Endothelial cell of umbilical vein (primary cell): Measurements from ENCODE around the gene CCDC126. TPM values are rescaled to one million over a fixed set of nuclear protein-coding genes. Genes with fewer than 3 reads are reported as not detected.

ENCODE experiments used
- BruUV-seq: library from RNA; stranded (reverse); fragments of 400-500 nt; replicated peaks from 2 replicates; lab custom pipeline; 2021; lab: Mats Ljungman, UMichigan
- CTCF ChIA-PET: fragments of 300-600, 350-600 bp; sonication (Branson Sonifier 250); formaldehyde crosslinking; loops from one replicate; lab custom pipeline; 2021; ENCODE audit warnings: antibody characterized with exemption, inconsistent platforms; lab: Charles Lee
- POLR2A ChIA-PET: fragments of 300-600, 350-600 bp; sonication (Branson Sonifier 250); formaldehyde crosslinking; loops from one replicate; lab custom pipeline; 2021; ENCODE audit warnings: antibody characterized with exemption, inconsistent platforms; lab: Charles Lee
- DNase-seq: peaks from one replicate; pipeline ENCODE4 v3.0.0-alpha.2; 2011; ENCODE audit warnings: low read depth, low spot score
- FAIRE-seq: peaks from 2 replicates; lab custom pipeline; 2011; peaks lifted over from hg19 to GRCh38; lab: Jason Lieb, UNC
- H2AFZ ChIP-seq: 2 replicates; pipeline ENCODE4 v1.6.0; 2012; ENCODE audit warnings: low read depth, low read length, control low read depth, inconsistent platforms
- H3K27ac ChIP-seq: 2 replicates; pipeline ENCODE4 v1.5.1; 2011; ENCODE audit warnings: low read depth, mild to moderate bottlenecking, control low read depth, low read length, moderate library complexity; ENCODE audit not compliant: insufficient read depth
- H3K27me3 ChIP-seq, 2 experiments: 2 replicates each; pipeline versions ENCODE4 v1.6.0 to v1.6.1; 2011; ENCODE audit warnings: low read length in 2 of 2, mixed read lengths in 1 of 2; ENCODE audit not compliant: control insufficient read depth in 2 of 2, insufficient read depth in 2 of 2
- H3K36me3 ChIP-seq, 2 experiments: 2 replicates in 1 of 2; 3 replicates in 1 of 2; pipeline ENCODE4 v1.5.1; 2011; ENCODE audit warnings: low read length in 2 of 2, mild to moderate bottlenecking in 1 of 2, moderate library complexity in 1 of 2; ENCODE audit not compliant: control insufficient read depth in 2 of 2, insufficient read depth in 2 of 2; ENCODE audit errors: extremely low read depth in 1 of 2
- H3K4me1 ChIP-seq: 3 replicates; pipeline ENCODE4 v1.5.1; 2011; ENCODE audit warnings: mild to moderate bottlenecking, low read length; ENCODE audit not compliant: control insufficient read depth, insufficient read depth; ENCODE audit errors: extremely low read depth
- H3K4me2 ChIP-seq: 2 replicates; pipeline ENCODE4 v1.6.1; 2011; ENCODE audit warnings: low read length, control low read depth, mixed read lengths; ENCODE audit not compliant: insufficient read depth
- H3K4me3 ChIP-seq, 3 experiments: fragments of 200-600 bp in 1 of 3; sonication (generic), shearing (Covaris generic) in 1 of 3; replicated peaks in 1 of 3; 2 replicates each; pipeline ENCODE4 v1.5.1; 2011 to 2016; ENCODE audit warnings: control low read depth in 3 of 3, low read length in 3 of 3, mild to moderate bottlenecking in 2 of 3, inconsistent platforms in 1 of 3, low read depth in 1 of 3, moderate library complexity in 1 of 3; ENCODE audit not compliant: insufficient read depth in 1 of 3
- H3K79me2 ChIP-seq: 2 replicates; pipeline ENCODE4 v1.6.0; 2012; ENCODE audit warnings: low read length, inconsistent platforms; ENCODE audit not compliant: control insufficient read depth, insufficient read depth
- H3K9ac ChIP-seq: replicated peaks from 2 replicates; pipeline ENCODE3; 2011; ENCODE audit warnings: low read length, control low read depth; ENCODE audit not compliant: insufficient read depth; ENCODE audit errors: extremely low read depth
- H3K9me1 ChIP-seq: replicated peaks from 3 replicates; pipeline ENCODE4 v1.6.0; 2011; ENCODE audit warnings: mild to moderate bottlenecking, low read length; ENCODE audit not compliant: control insufficient read depth, insufficient read depth; ENCODE audit errors: extremely low read depth
- H3K9me3 ChIP-seq: replicated peaks from 2 replicates; pipeline ENCODE4 v1.5.1; 2012; ENCODE audit warnings: low read length, inconsistent platforms; ENCODE audit not compliant: control insufficient read depth, insufficient read depth
- H4K20me1 ChIP-seq: replicated peaks from 2 replicates; pipeline ENCODE3; 2011; ENCODE audit warnings: mild to moderate bottlenecking, low read length; ENCODE audit not compliant: control insufficient read depth, insufficient read depth; ENCODE audit errors: extremely low read depth
- EZH2 ChIP-seq: IDR thresholded peaks from 2 replicates; pipeline ENCODE4 v1.6.1; 2012; ENCODE audit warnings: borderline replicate concordance, low read depth, mild to moderate bottlenecking, moderate library complexity, low read length, inconsistent platforms; ENCODE audit not compliant: severe bottlenecking
- FOS ChIP-seq: IDR thresholded peaks from 2 replicates; pipeline ENCODE4 v1.6.1; 2011; ENCODE audit warnings: mild to moderate bottlenecking, low read length, moderate library complexity, borderline replicate concordance; ENCODE audit not compliant: insufficient read depth
- GATA2 ChIP-seq: IDR thresholded peaks from 2 replicates; pipeline ENCODE4 v1.7.0; 2011; ENCODE audit warnings: low read depth, mild to moderate bottlenecking, moderate library complexity, mixed read lengths, low read length; ENCODE audit not compliant: insufficient read length, insufficient read depth
- JUN ChIP-seq: IDR thresholded peaks from 2 replicates; pipeline ENCODE4 v1.6.1; 2011; ENCODE audit warnings: borderline replicate concordance, low read depth; ENCODE audit not compliant: insufficient read length, insufficient read depth
- MAX ChIP-seq: IDR thresholded peaks from 2 replicates; pipeline ENCODE4 v1.6.1; 2011; ENCODE audit not compliant: insufficient read depth, insufficient read length
- MYC ChIP-seq: IDR thresholded peaks from one replicate; pipeline ENCODE4 v1.6.1; 2011; ENCODE audit warnings: mild to moderate bottlenecking, low read depth, low read length
- POLR2A ChIP-seq: IDR thresholded peaks from 2 replicates; pipeline ENCODE4 v1.6.1; 2012; ENCODE audit warnings: low read depth, mild to moderate bottlenecking, control low read depth, low read length
- POLR2AphosphoS5 ChIP-seq: IDR thresholded peaks from 2 replicates; pipeline ENCODE4 v1.6.1; 2012; ENCODE audit warnings: low read depth, mild to moderate bottlenecking, control low read depth, low read length, moderate library complexity; ENCODE audit not compliant: insufficient read depth
- dilution Hi-C: fragments of 300-500 bp; cut with MboI; formaldehyde crosslinking; loops from one replicate; pipeline ENCODE4 v1.15.0; 2019; ENCODE audit warnings: low sequenced_read_pairs; ENCODE audit not compliant: extremely low pct_ligation_motif_present
- intact Hi-C: fragments of 100-400 bp; cut with micrococcal nuclease; formaldehyde crosslinking; loops from one replicate; pipeline ENCODE4 v1.10.0; 2022
- polyA plus RNA-seq, 4 experiments: library from polyadenylated mRNA; depleted of rRNA in 3 of 4; stranded (reverse) in 3 of 4; unstranded in 1 of 4; fragments of >200 nt; gene quantifications; 2 replicates each; pipeline versions ENCODE4 v1.2.1 to v1.2.3, GENCODE V29; 2011 to 2012; ENCODE audit warnings: missing spikeins in 1 of 4
- total RNA-seq: library from RNA; stranded (reverse); gene quantifications from 2 replicates; pipeline ENCODE4 v1.2.3, GENCODE V29; 2021
- TF ChIP-seq, protein P1 (sequence below), 2 donors: IDR thresholded peaks; 1 replicate in 1 of 2; 2 replicates in 1 of 2; pipeline ENCODE4 v1.5.1; 2011; ENCODE audit warnings: low read length in 2 of 2, mild to moderate bottlenecking in 2 of 2, moderate library complexity in 2 of 2, control low read depth in 1 of 2, inconsistent platforms in 1 of 2, low read depth in 1 of 2; ENCODE audit not compliant: insufficient read depth in 1 of 2; ENCODE audit errors: extremely low read depth in 1 of 2

The CCDC126 gene
- total and polyA plus RNA-seq, 2 donors (not counting 3 experiments of a cell fraction or from before 2014, with no cell fraction given): 4.9 to 8.6 TPM

DNA sequence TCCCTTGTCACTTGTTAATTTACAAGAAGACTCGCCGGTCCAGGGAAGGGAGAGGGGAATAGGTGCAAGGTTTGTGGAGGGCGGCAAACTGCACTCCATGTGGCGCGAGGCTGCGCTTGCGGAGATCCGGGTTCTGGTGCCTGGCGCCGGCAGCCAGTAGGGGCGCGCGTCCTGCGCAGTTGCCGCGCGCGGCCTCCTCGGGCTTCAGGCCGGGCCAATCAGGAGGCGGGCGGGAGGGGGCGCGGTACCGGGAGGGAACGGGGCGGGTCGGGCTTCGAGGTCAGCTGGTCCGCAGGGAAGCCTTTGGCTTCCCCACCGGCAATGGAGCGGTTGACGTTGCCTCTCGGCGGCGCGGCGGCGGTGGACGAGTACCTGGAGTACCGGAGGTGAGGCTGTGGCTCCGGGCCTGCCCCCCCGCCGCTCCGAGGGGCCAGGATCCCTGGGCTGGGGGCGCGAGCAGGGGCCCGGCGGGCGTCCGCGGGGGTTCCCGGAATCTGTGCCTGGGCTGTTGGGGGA, 82.8 kb downstream of the CCDC126 start, which contains the start of gene FAM221A:
Gene FAM221A (plus strand): TSS at position 302 of the 516 bp plus-strand sequence. CDS start 20 bp downstream, at position 322.
- peak within 1 kb of the TSS; percentile 92 for H2AFZ ChIP-seq
- no TSS peak for BruUV-seq
- no peaks in the 10 kb centered on the region for H3K9me1 ChIP-seq
- peak; percentile 84 for DNase-seq
- peaks cover 2% of the 10 kb centered on the region for H3K4me1 ChIP-seq
- no peaks in the 10 kb centered on the region for H3K79me2 ChIP-seq
- H3K9ac ChIP-seq: peak within 1 kb of the TSS; percentile 30
- H3K36me3 ChIP-seq: no peaks in the 10 kb centered on the region
- dilution Hi-C loops (no loop called here), intact Hi-C loops (loop anchor here (1.0 to 2.0 kb wide), 4 partner anchors 17 to 110 kb away; partner anchors contain the start of gene CCDC126)
- H3K9me3 ChIP-seq: no peaks in the 10 kb centered on the region
- POLR2A ChIA-PET: no interaction called here
- H3K27me3 ChIP-seq: peaks cover 0 to 5% of the 10 kb centered on the region in 2 experiments
- CTCF ChIA-PET: interaction anchor here (1.0 to 3.8 kb wide), 7 partner anchors 9 to 102 kb away, joined by 3 to 16 read pairs (median 3); partner anchors contain the start of gene CCDC126
- H3K27ac ChIP-seq: no peak within 1 kb of the TSS
- no peaks in the 10 kb centered on the region for H4K20me1 ChIP-seq
- peak within 1 kb of the TSS; percentile 40 to 80 (median 72) for H3K4me3 ChIP-seq
- FAIRE-seq: peak; percentile 60
- peak within 1 kb of the TSS; percentile 70 for H3K4me2 ChIP-seq
- TF ChIP-seq FOS (no peak), POLR2AphosphoS5 (peak; percentile 37), MYC (no peak), GATA2 (no peak), EZH2 (no peak), POLR2A (no peak), JUN (no peak), MAX (peak; percentile 60)
- TF ChIP-seq, protein P1, sequence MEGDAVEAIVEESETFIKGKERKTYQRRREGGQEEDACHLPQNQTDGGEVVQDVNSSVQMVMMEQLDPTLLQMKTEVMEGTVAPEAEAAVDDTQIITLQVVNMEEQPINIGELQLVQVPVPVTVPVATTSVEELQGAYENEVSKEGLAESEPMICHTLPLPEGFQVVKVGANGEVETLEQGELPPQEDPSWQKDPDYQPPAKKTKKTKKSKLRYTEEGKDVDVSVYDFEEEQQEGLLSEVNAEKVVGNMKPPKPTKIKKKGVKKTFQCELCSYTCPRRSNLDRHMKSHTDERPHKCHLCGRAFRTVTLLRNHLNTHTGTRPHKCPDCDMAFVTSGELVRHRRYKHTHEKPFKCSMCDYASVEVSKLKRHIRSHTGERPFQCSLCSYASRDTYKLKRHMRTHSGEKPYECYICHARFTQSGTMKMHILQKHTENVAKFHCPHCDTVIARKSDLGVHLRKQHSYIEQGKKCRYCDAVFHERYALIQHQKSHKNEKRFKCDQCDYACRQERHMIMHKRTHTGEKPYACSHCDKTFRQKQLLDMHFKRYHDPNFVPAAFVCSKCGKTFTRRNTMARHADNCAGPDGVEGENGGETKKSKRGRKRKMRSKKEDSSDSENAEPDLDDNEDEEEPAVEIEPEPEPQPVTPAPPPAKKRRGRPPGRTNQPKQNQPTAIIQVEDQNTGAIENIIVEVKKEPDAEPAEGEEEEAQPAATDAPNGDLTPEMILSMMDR (IDR thresholded peaks at IDR 0.05; ENCODE audit: extremely low read depth in 1 of 2, insufficient read depth in 1 of 2, low read depth in 1 of 2, low read length in 2 of 2): peak; percentile 70 to 89
